DOHH2 (cell line): ENCODE measurements around the gene PEPD.

Source experiments
- EZH2phosphoT487 ChIP-seq: fragments of 200-600 bp; sonication (generic); IDR thresholded peaks from 2 replicates; pipeline ENCODE4 v1.6.1; 2017; ENCODE audit warnings: borderline replicate concordance, mild to moderate bottlenecking, antibody characterized with exemption, low read length, moderate library complexity, mixed read lengths
- TF ChIP-seq, protein P1 (sequence below): fragments of 200-600 bp; sonication (generic); IDR thresholded peaks from one replicate; pipeline ENCODE4 v1.5.1; 2014; ENCODE audit warnings: antibody characterized with exemption, mild to moderate bottlenecking, low read depth, low read length; ENCODE audit not compliant: poor library complexity, severe bottlenecking

DNA sequence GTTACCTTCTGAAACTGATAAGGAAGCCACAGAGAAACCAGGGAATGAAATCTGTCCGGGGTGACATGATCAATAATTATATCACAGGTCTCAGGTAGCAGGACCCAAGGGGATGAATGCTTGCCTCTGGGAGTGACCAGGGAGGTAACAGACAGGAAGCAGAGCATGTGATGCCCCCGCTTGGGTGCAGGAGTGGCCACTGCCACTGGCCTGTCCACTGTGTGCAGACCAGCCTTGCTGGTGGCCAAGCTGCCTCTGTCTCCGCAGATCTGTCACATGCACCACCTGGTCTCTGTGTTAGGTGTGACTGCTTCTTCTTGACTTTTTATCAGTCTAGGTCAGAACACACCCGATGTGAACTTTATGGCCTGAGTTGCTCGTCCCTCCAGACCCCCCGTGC is 71.8 kb downstream of the PEPD start:
- TF ChIP-seq, protein P1, sequence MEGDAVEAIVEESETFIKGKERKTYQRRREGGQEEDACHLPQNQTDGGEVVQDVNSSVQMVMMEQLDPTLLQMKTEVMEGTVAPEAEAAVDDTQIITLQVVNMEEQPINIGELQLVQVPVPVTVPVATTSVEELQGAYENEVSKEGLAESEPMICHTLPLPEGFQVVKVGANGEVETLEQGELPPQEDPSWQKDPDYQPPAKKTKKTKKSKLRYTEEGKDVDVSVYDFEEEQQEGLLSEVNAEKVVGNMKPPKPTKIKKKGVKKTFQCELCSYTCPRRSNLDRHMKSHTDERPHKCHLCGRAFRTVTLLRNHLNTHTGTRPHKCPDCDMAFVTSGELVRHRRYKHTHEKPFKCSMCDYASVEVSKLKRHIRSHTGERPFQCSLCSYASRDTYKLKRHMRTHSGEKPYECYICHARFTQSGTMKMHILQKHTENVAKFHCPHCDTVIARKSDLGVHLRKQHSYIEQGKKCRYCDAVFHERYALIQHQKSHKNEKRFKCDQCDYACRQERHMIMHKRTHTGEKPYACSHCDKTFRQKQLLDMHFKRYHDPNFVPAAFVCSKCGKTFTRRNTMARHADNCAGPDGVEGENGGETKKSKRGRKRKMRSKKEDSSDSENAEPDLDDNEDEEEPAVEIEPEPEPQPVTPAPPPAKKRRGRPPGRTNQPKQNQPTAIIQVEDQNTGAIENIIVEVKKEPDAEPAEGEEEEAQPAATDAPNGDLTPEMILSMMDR = no peak
- no peak for TF ChIP-seq EZH2phosphoT487
